IMR-90 (cell line): ENCODE data around the gene SLC16A4. TPM values are rescaled to one million over a fixed set of nuclear protein-coding genes. Genes with fewer than 3 reads are reported as not detected.

Experiments
- ATAC-seq: fragments of 200-7000 bp; cut with Tn5 transposase; 2 replicates; pipeline ENCODE4 v1.9.1; 2020; ENCODE audit warnings: low read depth, mild to moderate bottlenecking, moderate library complexity
- BruUV-seq: library from RNA; stranded (reverse); fragments of 400-500 nt; replicated peaks from 2 replicates; lab custom pipeline; 2021; lab: Mats Ljungman, UMichigan
- CTCF ChIA-PET: fragments of 300-600 bp; formaldehyde crosslinking; extraction: SDS; loops from one replicate; lab custom pipeline; 2021; ENCODE audit warnings: antibody characterized with exemption; lab: Yijun Ruan, JAX
- POLR2A ChIA-PET: fragments of 300-600 bp; sonication (Branson Sonifier 250); formaldehyde crosslinking; loops from one replicate; lab custom pipeline; 2022; ENCODE audit warnings: antibody characterized with exemption; ENCODE audit not compliant: unreplicated experiment; lab: Charles Lee
- DNase-seq: peaks from one replicate; pipeline ENCODE4 v3.0.0; 2013
- H2AFZ ChIP-seq: replicated peaks from 2 replicates; pipeline ENCODE3; 2013; ENCODE audit warnings: low read length, mild to moderate bottlenecking; ENCODE audit not compliant: poor library complexity
- H2AK5ac ChIP-seq: 2 replicates; pipeline ENCODE4 v1.6.1; 2013; ENCODE audit warnings: low read depth, low read length, inconsistent platforms
- H2AK9ac ChIP-seq: replicated peaks from 2 replicates; pipeline ENCODE3; 2013; ENCODE audit warnings: mild to moderate bottlenecking, low read depth, low read length, moderate library complexity; ENCODE audit not compliant: poor library complexity
- H2BK120ac ChIP-seq: 2 replicates; pipeline ENCODE4 v1.6.1; 2013; ENCODE audit warnings: low read depth, low read length, inconsistent platforms
- H2BK15ac ChIP-seq: 3 replicates; pipeline ENCODE4 v1.6.1; 2013; ENCODE audit warnings: low read depth, low read length, inconsistent platforms
- H2BK20ac ChIP-seq: 2 replicates; pipeline ENCODE4 v1.6.1; 2013; ENCODE audit warnings: low read depth, mild to moderate bottlenecking, inconsistent platforms, low read length, moderate library complexity
- H2BK5ac ChIP-seq: 2 replicates; pipeline ENCODE4 v1.6.1; 2013; ENCODE audit warnings: mild to moderate bottlenecking, low read depth, low read length, inconsistent platforms; ENCODE audit not compliant: poor library complexity, severe bottlenecking
- H3K14ac ChIP-seq: replicated peaks from 2 replicates; pipeline ENCODE4 v1.6.1; 2013; ENCODE audit warnings: low read depth, low read length, inconsistent platforms
- H3K18ac ChIP-seq: 2 replicates; pipeline ENCODE4 v1.6.1; 2013; ENCODE audit warnings: low read depth, low read length, control low read depth
- H3K23ac ChIP-seq: 2 replicates; pipeline ENCODE4 v1.6.1; 2013; ENCODE audit warnings: low read depth, low read length, inconsistent platforms
- H3K27ac ChIP-seq: 2 replicates; pipeline ENCODE4 v1.5.1; 2013; ENCODE audit warnings: mild to moderate bottlenecking, control low read depth, low read length; ENCODE audit not compliant: insufficient read depth
- H3K27me3 ChIP-seq: 2 replicates; pipeline ENCODE4 v1.6.1; 2013; ENCODE audit warnings: low read length; ENCODE audit not compliant: control insufficient read depth, insufficient read depth
- H3K36me3 ChIP-seq: 2 replicates; pipeline ENCODE4 v1.6.1; 2013; ENCODE audit warnings: low read length, mixed read lengths; ENCODE audit not compliant: control insufficient read depth, insufficient read depth
- H3K4ac ChIP-seq: 2 replicates; pipeline ENCODE4 v1.6.1; 2013; ENCODE audit warnings: low read depth, low read length, inconsistent platforms
- H3K4me1 ChIP-seq: 2 replicates; pipeline ENCODE4 v1.6.1; 2013; ENCODE audit warnings: low read length, mixed read lengths; ENCODE audit not compliant: control insufficient read depth, insufficient read depth
- H3K4me2 ChIP-seq: 2 replicates; pipeline ENCODE4 v1.6.1; 2013; ENCODE audit warnings: low read depth, mild to moderate bottlenecking, control low read depth, low read length, moderate library complexity
- H3K4me3 ChIP-seq: 2 replicates; pipeline ENCODE4 v1.5.1; 2013; ENCODE audit warnings: low read depth, mild to moderate bottlenecking, control low read depth, low read length, moderate library complexity; ENCODE audit not compliant: insufficient read depth
- H3K56ac ChIP-seq: 2 replicates; pipeline ENCODE4 v1.6.1; 2013; ENCODE audit warnings: low read length, inconsistent platforms; ENCODE audit not compliant: insufficient read depth; ENCODE audit errors: extremely low read depth
- H3K79me1 ChIP-seq, 2 experiments: 2 replicates each; pipeline ENCODE4 v1.6.1; 2013; ENCODE audit warnings: low read length in 2 of 2, inconsistent platforms in 1 of 2, low read depth in 1 of 2
- H3K9ac ChIP-seq: 2 replicates; pipeline ENCODE4 v1.6.1; 2013; ENCODE audit warnings: low read depth, low read length, control low read depth
- H3K9me1 ChIP-seq: 2 replicates; pipeline ENCODE4 v1.6.1; 2013; ENCODE audit warnings: low read length, inconsistent platforms; ENCODE audit not compliant: insufficient read depth
- H3K9me3 ChIP-seq: 2 replicates; pipeline ENCODE4 v1.6.1; 2013; ENCODE audit warnings: low read length; ENCODE audit not compliant: control insufficient read depth, insufficient read depth
- H4K20me1 ChIP-seq: 2 replicates; pipeline ENCODE4 v1.6.1; 2013; ENCODE audit warnings: low read length, inconsistent platforms; ENCODE audit not compliant: insufficient read depth
- H4K5ac ChIP-seq: 2 replicates; pipeline ENCODE4 v1.6.1; 2013; ENCODE audit warnings: mild to moderate bottlenecking, low read depth, low read length, control low read depth
- H4K8ac ChIP-seq, 2 experiments: 2 replicates each; pipeline ENCODE4 v1.6.1; 2013; ENCODE audit warnings: low read depth in 2 of 2, low read length in 2 of 2, control low read depth in 1 of 2, inconsistent platforms in 1 of 2
- H4K91ac ChIP-seq: 2 replicates; pipeline ENCODE4 v1.6.1; 2013; ENCODE audit warnings: low read depth, low read length, inconsistent platforms; ENCODE audit not compliant: insufficient read depth
- BHLHE40 ChIP-seq: fragments of 150-350 bp; IDR thresholded peaks from 2 replicates; pipeline ENCODE4 v1.6.1; 2016; ENCODE audit warnings: mild to moderate bottlenecking, low read depth, low read length
- CEBPB ChIP-seq: IDR thresholded peaks from 2 replicates; pipeline ENCODE4 v1.6.1; 2012; ENCODE audit warnings: low read depth, low read length, improper control_type of control experiment
- FOS ChIP-seq: fragments of 150-350 bp; IDR thresholded peaks from 2 replicates; pipeline ENCODE4 v1.6.1; 2016; ENCODE audit warnings: low read depth, low read length
- MXI1 ChIP-seq: IDR thresholded peaks from 2 replicates; pipeline ENCODE4 v1.6.1; 2012; ENCODE audit warnings: low read depth, mild to moderate bottlenecking, low read length, moderate library complexity, borderline replicate concordance
- POLR2A ChIP-seq: IDR thresholded peaks from 2 replicates; pipeline ENCODE4 v1.6.1; 2012; ENCODE audit warnings: mild to moderate bottlenecking, low read depth, low read length
- RFX5 ChIP-seq: IDR thresholded peaks from 2 replicates; pipeline ENCODE4 v1.8.0; 2012; ENCODE audit warnings: low read depth, mild to moderate bottlenecking, low read length, moderate library complexity
- SMC3 ChIP-seq: fragments of 150-350 bp; IDR thresholded peaks from 2 replicates; pipeline ENCODE4 v1.6.1; 2016; ENCODE audit warnings: low read depth, mild to moderate bottlenecking, antibody characterized with exemption, low read length, moderate library complexity
- WGBS, 2 experiments: methylation state at CpG; one replicate each; pipeline versions ENCODE4 v1.1.5 to v1.1.7; 2013; ENCODE audit warnings: missing lambda C conversion rate in 2 of 2; ENCODE audit not compliant: insufficient read length in 1 of 2; ENCODE audit errors: extremely low coverage in 2 of 2; 5-methylcytosine and 5-hydroxymethylcytosine counted together
- dilution Hi-C: fragments of 300-500 bp; cut with HindIII; formaldehyde crosslinking; loops from one replicate; pipeline ENCODE4 v1.14.3; 2018; ENCODE audit warnings: low sequenced_read_pairs; ENCODE audit not compliant: unreplicated experiment
- in situ Hi-C: fragments of 300-500 bp; cut with MboI; formaldehyde crosslinking; loops from 3 replicates; pipeline ENCODE4 v1.14.3; 2019; ENCODE audit warnings: low sequenced_read_pairs, inconsistent platforms, mixed read lengths
- intact Hi-C: fragments of 100-400 bp; cut with micrococcal nuclease; formaldehyde crosslinking; loops from 2 replicates; pipeline ENCODE4 v1.10.0; 2022
- polyA plus RNA-seq, 3 experiments: library from polyadenylated mRNA; depleted of rRNA; stranded (reverse); fragments of >200 nt; gene quantifications; 2 replicates each; pipeline ENCODE4 v1.2.3, GENCODE V29; 2012; ENCODE audit warnings: low replicate concordance in 1 of 3
- total RNA-seq: library from RNA; depleted of rRNA; stranded (reverse); fragments of >200 nt; gene quantifications from 2 replicates; pipeline ENCODE4 v1.2.3, GENCODE V29; 2012
- TF ChIP-seq, protein P1 (sequence below): conservative IDR thresholded peaks from 2 replicates; pipeline ENCODE4 v1.5.1; 2012; ENCODE audit warnings: mild to moderate bottlenecking, low read depth, low read length, improper control_type of control experiment
- TF ChIP-seq, protein P2 (sequence below): fragments of 150-350 bp; IDR thresholded peaks from 2 replicates; pipeline ENCODE4 v1.6.1; 2017; ENCODE audit warnings: mild to moderate bottlenecking, antibody characterized with exemption, low read length, low read depth

Gene SLC16A4
- total and polyA plus RNA-seq, 2 of the 4 experiments (the other 2 are of a cell fraction) = 27.7 to 65.2 TPM

- TF ChIP-seq MXI1 (no peak), BHLHE40 (no peak)
These were observed 46.7 kb downstream of the SLC16A4 start (continued) for GRCh38 chr1:110344152-110344551.

DNA sequence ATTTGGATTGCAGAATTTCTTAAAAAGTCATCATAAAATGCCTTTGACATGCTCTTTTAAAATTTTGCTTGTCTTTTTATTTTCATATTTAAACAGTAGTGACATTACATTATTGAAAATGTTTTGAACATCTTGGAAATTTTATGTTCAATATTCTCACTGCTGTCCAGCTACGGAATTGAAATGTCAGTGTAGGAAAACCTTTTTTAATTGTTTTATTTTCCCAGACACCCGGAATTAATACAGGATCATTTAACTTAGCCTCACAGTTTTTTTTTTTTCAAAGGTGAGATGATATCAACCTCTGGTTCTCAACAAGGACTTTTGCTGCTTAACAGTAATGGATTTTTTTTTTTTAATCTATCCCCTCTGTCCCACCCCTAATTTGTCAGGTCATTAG is 47.6 kb downstream of the SLC16A4 start:
- intact Hi-C loops (no loop called here), in situ Hi-C loops (loop anchor here (5.0 kb wide), 1 partner anchor 59 kb away; no protein-coding TSS in a partner anchor), dilution Hi-C loops (no loop called here)
- Histone ChIP-seq H3K18ac (no peak overlapping the region), H3K4me1 (peaks cover 27% of the 10 kb centered on the region), H3K27ac (no peak overlapping the region), H3K4me3 (no peak overlapping the region), H2BK20ac (no peak overlapping the region), H2AFZ (no peak overlapping the region), H3K14ac (no peak overlapping the region), H2BK120ac (no peak overlapping the region), H3K23ac (no peak overlapping the region), H4K91ac (no peak overlapping the region), H3K9me3 (no peaks in the 10 kb centered on the region), H4K5ac (no peak overlapping the region), H2BK5ac (no peak overlapping the region), H3K56ac (no peak overlapping the region), H3K9me1 (peaks cover 20% of the 10 kb centered on the region), H3K36me3 (peaks cover 27% of the 10 kb centered on the region), H3K79me1 (peaks cover 14 to 43% of the 10 kb centered on the region in 2 experiments), H4K20me1 (peaks cover 42% of the 10 kb centered on the region), H3K4me2 (no peak overlapping the region; the same call in none of the 2 replicates), H2AK9ac (no peak overlapping the region), H2BK15ac (no peak overlapping the region), H3K9ac (no peak overlapping the region), H2AK5ac (no peak overlapping the region), H4K8ac (no peak overlapping the region), H3K4ac (no peak overlapping the region), H3K27me3 (no peaks in the 10 kb centered on the region)
- ChIA-PET POLR2A (no interaction called here), CTCF (interaction anchor here (0.6 to 1.3 kb wide), 2 partner anchors 50 to 59 kb away, joined by 4 read pairs; no protein-coding TSS in a partner anchor)
- no peak for ATAC-seq
- no peak for DNase-seq
- no CpG with 5 or more reads among the region's 2 CpGs for WGBS, 2 experiments
- TSS peak; percentile 4 for BruUV-seq
- TF ChIP-seq MXI1 = no peak
- TF ChIP-seq POLR2A = no peak
- no peak for TF ChIP-seq SMC3
- TF ChIP-seq, protein P1, sequence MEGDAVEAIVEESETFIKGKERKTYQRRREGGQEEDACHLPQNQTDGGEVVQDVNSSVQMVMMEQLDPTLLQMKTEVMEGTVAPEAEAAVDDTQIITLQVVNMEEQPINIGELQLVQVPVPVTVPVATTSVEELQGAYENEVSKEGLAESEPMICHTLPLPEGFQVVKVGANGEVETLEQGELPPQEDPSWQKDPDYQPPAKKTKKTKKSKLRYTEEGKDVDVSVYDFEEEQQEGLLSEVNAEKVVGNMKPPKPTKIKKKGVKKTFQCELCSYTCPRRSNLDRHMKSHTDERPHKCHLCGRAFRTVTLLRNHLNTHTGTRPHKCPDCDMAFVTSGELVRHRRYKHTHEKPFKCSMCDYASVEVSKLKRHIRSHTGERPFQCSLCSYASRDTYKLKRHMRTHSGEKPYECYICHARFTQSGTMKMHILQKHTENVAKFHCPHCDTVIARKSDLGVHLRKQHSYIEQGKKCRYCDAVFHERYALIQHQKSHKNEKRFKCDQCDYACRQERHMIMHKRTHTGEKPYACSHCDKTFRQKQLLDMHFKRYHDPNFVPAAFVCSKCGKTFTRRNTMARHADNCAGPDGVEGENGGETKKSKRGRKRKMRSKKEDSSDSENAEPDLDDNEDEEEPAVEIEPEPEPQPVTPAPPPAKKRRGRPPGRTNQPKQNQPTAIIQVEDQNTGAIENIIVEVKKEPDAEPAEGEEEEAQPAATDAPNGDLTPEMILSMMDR = no peak
- no peak for TF ChIP-seq CEBPB
- no peak for TF ChIP-seq RFX5
- TF ChIP-seq, protein P2, sequence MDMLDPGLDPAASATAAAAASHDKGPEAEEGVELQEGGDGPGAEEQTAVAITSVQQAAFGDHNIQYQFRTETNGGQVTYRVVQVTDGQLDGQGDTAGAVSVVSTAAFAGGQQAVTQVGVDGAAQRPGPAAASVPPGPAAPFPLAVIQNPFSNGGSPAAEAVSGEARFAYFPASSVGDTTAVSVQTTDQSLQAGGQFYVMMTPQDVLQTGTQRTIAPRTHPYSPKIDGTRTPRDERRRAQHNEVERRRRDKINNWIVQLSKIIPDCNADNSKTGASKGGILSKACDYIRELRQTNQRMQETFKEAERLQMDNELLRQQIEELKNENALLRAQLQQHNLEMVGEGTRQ = no peak
- TF ChIP-seq FOS = no peak
